Urinary bladder (tissue), 4 donors: ENCODE results near the gene ATAD3C. TPM values are rescaled to one million over a fixed set of nuclear protein-coding genes. Genes with fewer than 3 reads are reported as not detected.
"Not testable (repeated sequence)": the region's sequence is repeated elsewhere in the genome, so short reads cannot be mapped to it uniquely, and the experiment has no call there.

Experiments
- DNase-seq: peaks from one replicate; pipeline ENCODE4 v3.0.0-alpha.2; 2015; ENCODE audit errors: extremely low spot score
- H3K27ac ChIP-seq: one replicate; pipeline ENCODE4 v1.5.1; 2013; ENCODE audit warnings: low read depth, mild to moderate bottlenecking, moderate library complexity
- H3K36me3 ChIP-seq: one replicate; pipeline ENCODE4 v1.6.1; 2013; ENCODE audit warnings: mild to moderate bottlenecking, moderate library complexity; ENCODE audit not compliant: insufficient read depth
- H3K4me1 ChIP-seq: one replicate; pipeline ENCODE4 v1.6.1; 2013; ENCODE audit warnings: mild to moderate bottlenecking, moderate library complexity; ENCODE audit not compliant: insufficient read depth
- H3K4me3 ChIP-seq: one replicate; pipeline ENCODE4 v1.5.1; 2013; ENCODE audit warnings: low read depth, low read length
- WGBS: extraction: QIAGEN DNeasy Blood & Tissue Kit; methylation state at CpG from one replicate; pipeline ENCODE4 v1.1.7; 2013; 5-methylcytosine and 5-hydroxymethylcytosine counted together
- polyA plus RNA-seq: library from polyadenylated mRNA; stranded (reverse); fragments of 200-250 nt; gene quantifications from one replicate; pipeline ENCODE4 v1.2.3, GENCODE V29; 2013
- total RNA-seq: library from RNA; depleted of rRNA; stranded (reverse); fragments of >200 nt; gene quantifications from one replicate; pipeline ENCODE4 v1.2.3, GENCODE V29; 2014
- donor health status: healthy with polysubstance abuse.
- donor health status: healthy.

The ATAD3C gene
- total and polyA plus RNA-seq, 2 donors = 0.26 to 3.3 TPM

GRCh38 chr1:1477206-1477605, 27.7 kb downstream of the ATAD3C start:
- no peaks in the 10 kb centered on the region for H3K4me1 ChIP-seq
- H3K4me3 ChIP-seq = no peak overlapping the region
- H3K36me3 ChIP-seq = peaks cover 2% of the 10 kb centered on the region
- WGBS = 97% methylated on average over 22 of the region's 22 CpGs
- no peak overlapping the region for H3K27ac ChIP-seq
- DNase-seq = no peak

GRCh38 chr1:1479547-1480487, 30.3 kb downstream of the ATAD3C start:
- DNase-seq = no peak
- WGBS = 94% methylated on average over 42 of the region's 42 CpGs
- no peak overlapping the region for H3K27ac ChIP-seq
- peaks cover 4% of the 10 kb centered on the region for H3K36me3 ChIP-seq
- no peaks in the 10 kb centered on the region for H3K4me1 ChIP-seq
- no peak overlapping the region for H3K4me3 ChIP-seq

GRCh38 chr1:1480488-1480867, 31.0 kb downstream of the ATAD3C start:
- WGBS = 97% methylated on average over 16 of the region's 16 CpGs
- not testable (repeated sequence) for H3K4me3 ChIP-seq, DNase-seq, H3K4me1 ChIP-seq, H3K36me3 ChIP-seq, H3K27ac ChIP-seq

- not testable (repeated sequence) for H3K27ac ChIP-seq, H3K4me3 ChIP-seq, H3K4me1 ChIP-seq, H3K36me3 ChIP-seq, DNase-seq
- WGBS = 96% methylated on average over 30 of the region's 30 CpGs
Observed at GRCh38 chr1:1481811-1482210, 32.3 kb downstream of the ATAD3C start.

- no peak overlapping the region for H3K4me3 ChIP-seq
- H3K4me1 ChIP-seq = no peaks in the 10 kb centered on the region
- no peak overlapping the region for H3K27ac ChIP-seq
- H3K36me3 ChIP-seq = peaks cover 2% of the 10 kb centered on the region
- WGBS = 96% methylated on average over 14 of the region's 14 CpGs
- DNase-seq = no peak
Observed at GRCh38 chr1:1482856-1483255, 33.4 kb downstream of the ATAD3C start.

- Histone ChIP-seq H3K4me1 (no peaks in the 10 kb centered on the region), H3K4me3 (no peak overlapping the region), H3K27ac (no peak overlapping the region), H3K36me3 (peaks cover 2% of the 10 kb centered on the region)
- DNase-seq = no peak
- WGBS = 97% methylated on average over 16 of the region's 16 CpGs
Observed at GRCh38 chr1:1483714-1484113, 34.2 kb downstream of the ATAD3C start.

GRCh38 chr1:1484976-1485750, 35.7 kb downstream of the ATAD3C start:
- H3K4me1 ChIP-seq, H3K27ac ChIP-seq, H3K36me3 ChIP-seq, DNase-seq, H3K4me3 ChIP-seq: not testable (repeated sequence)
- WGBS = 95% methylated on average over 40 of the region's 46 CpGs

- WGBS = 94% methylated on average over 27 of the region's 31 CpGs
- not testable (repeated sequence) for H3K4me1 ChIP-seq, H3K36me3 ChIP-seq
Observed at GRCh38 chr1:1485755-1486317, 36.3 kb downstream of the ATAD3C start.

GRCh38 chr1:1487701-1488100, 38.2 kb downstream of the ATAD3C start:
- 95% methylated on average over 18 of the region's 18 CpGs for WGBS
- Histone ChIP-seq H3K4me1 (no peaks in the 10 kb centered on the region), H3K36me3 (peaks cover 5% of the 10 kb centered on the region), H3K4me3 (no peak overlapping the region), H3K27ac (no peak overlapping the region)
- DNase-seq = no peak

More at GRCh38 chr1:1485755-1486317, 36.3 kb downstream of the ATAD3C start:
- H3K27ac ChIP-seq, H3K4me3 ChIP-seq, DNase-seq: not testable (repeated sequence)

- WGBS = 96% methylated on average over 16 of the region's 16 CpGs
- H3K27ac ChIP-seq = no peak overlapping the region
Observed at GRCh38 chr1:1489231-1489630, 39.7 kb downstream of the ATAD3C start.

GRCh38 chr1:1489861-1490260, 40.4 kb downstream of the ATAD3C start:
- Histone ChIP-seq H3K36me3 (peaks cover 3% of the 10 kb centered on the region), H3K4me1 (no peaks in the 10 kb centered on the region), H3K27ac (no peak overlapping the region), H3K4me3 (no peak overlapping the region)
- DNase-seq = no peak
- whole genome bisulfite sequencing = 96% methylated on average over 19 of the region's 19 CpGs

More at GRCh38 chr1:1489231-1489630, 39.7 kb downstream of the ATAD3C start:
- peaks cover 3% of the 10 kb centered on the region for H3K36me3 ChIP-seq
- no peak for DNase-seq
- H3K4me3 ChIP-seq = no peak overlapping the region
- H3K4me1 ChIP-seq = no peaks in the 10 kb centered on the region

GRCh38 chr1:1490633-1491230, 41.2 kb downstream of the ATAD3C start:
- Histone ChIP-seq H3K4me3 (no peak overlapping the region), H3K4me1 (no peaks in the 10 kb centered on the region), H3K36me3 (peaks cover 3% of the 10 kb centered on the region), H3K27ac (no peak overlapping the region)
- no peak for DNase-seq
- WGBS = 97% methylated on average over 19 of the region's 25 CpGs

- no peaks in the 10 kb centered on the region for H3K4me1 ChIP-seq
- H3K36me3 ChIP-seq = peaks cover 3% of the 10 kb centered on the region
- H3K4me3 ChIP-seq = no peak overlapping the region
- 98% methylated on average over 10 of the region's 10 CpGs for WGBS
- no peak for DNase-seq
- no peak overlapping the region for H3K27ac ChIP-seq
Observed at GRCh38 chr1:1491601-1492000, 42.1 kb downstream of the ATAD3C start.
